Adrenal gland (tissue), 12 donors: ENCODE data around the gene RNF183. TPM values are rescaled to one million over a fixed set of nuclear protein-coding genes. Genes with fewer than 3 reads are reported as not detected.

Source experiments
- DNase-seq, 7 donors: peaks; one replicate each; pipeline ENCODE4 v3.0.0-alpha.2; 2019 to 2020
- H3K27ac ChIP-seq, 5 donors: fragments of 200-600 bp; sonication (generic) in 4 of 5; 1 replicate in 3 of 5; 2 replicates in 2 of 5; pipeline versions ENCODE4 v1.5.1 to v1.8.0; 2016 to 2020; ENCODE audit warnings: mild to moderate bottlenecking in 1 of 5
- H3K27me3 ChIP-seq: fragments of 200-600 bp; 2 replicates; pipeline ENCODE4 v1.8.0; 2021
- H3K36me3 ChIP-seq, 2 donors: fragments of 200-600 bp; replicated peaks in 1 of 2; 1 replicate in 1 of 2; 2 replicates in 1 of 2; pipeline versions ENCODE4 v1.5.1 to v1.8.0; 2018 to 2022
- H3K4me1 ChIP-seq, 2 donors: fragments of 200-600 bp; replicated peaks in 1 of 2; 1 replicate in 1 of 2; 2 replicates in 1 of 2; pipeline versions ENCODE4 v1.5.1 to v1.8.0; 2018 to 2021
- H3K4me3 ChIP-seq, 4 donors: fragments of 200-600 bp; sonication (generic) in 3 of 4; one replicate each; pipeline ENCODE4 v1.5.1; 2016 to 2018
- H3K9me3 ChIP-seq, 3 donors: fragments of 200-600 bp; sonication (generic) in 1 of 3; replicated peaks in 1 of 3; 1 replicate in 2 of 3; 2 replicates in 1 of 3; pipeline versions ENCODE4 v1.5.1 to v1.8.0; 2016 to 2021
- POLR2A ChIP-seq, 2 donors: fragments of 450-650 bp; IDR thresholded peaks; one replicate each; pipeline ENCODE4 v1.6.1; 2017; ENCODE audit warnings: antibody characterized with exemption in 2 of 2, mild to moderate bottlenecking in 2 of 2, moderate library complexity in 1 of 2
- WGBS, 4 donors: extraction: QIAGEN DNeasy Blood & Tissue Kit in 2 of 4; methylation state at CpG; one replicate each; pipeline versions ENCODE4 v1.1.5 to v1.1.7; 2013 to 2017; 5-methylcytosine and 5-hydroxymethylcytosine counted together
- intact Hi-C, 2 donors: fragments of 100-400 bp; cut with DNase I; formaldehyde crosslinking; loops; one replicate each; pipeline versions ENCODE4 v1.14.1 to v1.15.0; 2022 to 2023
- polyA plus RNA-seq, 3 donors: library from polyadenylated mRNA; stranded (reverse); fragments of 200-250 nt in 2 of 3; fragments of 350-450 nt in 1 of 3; fragmentation: Illumina TruSeq in 1 of 3; extraction: RNeasy Lipid Tissue Mini Kit (QIAGEN cat#74804) in 1 of 3; gene quantifications; one replicate each; pipeline ENCODE4 v1.2.3, GENCODE V29; 2013 to 2014
- total RNA-seq, 9 donors: library from RNA; depleted of rRNA in 4 of 9; stranded (reverse); fragments of >200 nt in 4 of 9; fragments of 120-200 nt in 1 of 9; fragmentation: NEBNext Ultra II Directional in 1 of 9; extraction: Animal tissue kit (Norgen Biotek cat#: 25700) in 1 of 9; gene quantifications; one replicate each; pipeline versions ENCODE4 v1.1.0 to v1.2.4, GENCODE V29; 2013 to 2023
- TF ChIP-seq, protein P1 (sequence below), 6 experiments: fragments of 450-650 bp in 4 of 6; fragments of 200-600 bp in 2 of 6; sonication (generic) in 1 of 6; IDR thresholded peaks; 1 replicate in 5 of 6; 2 replicates in 1 of 6; pipeline versions ENCODE4 v1.5.1 to v1.8.0; 2016 to 2021; ENCODE audit warnings: antibody characterized with exemption in 6 of 6, mild to moderate bottlenecking in 2 of 6, moderate library complexity in 1 of 6
- donor health status: healthy with polysubstance abuse.
- donor health status: Bipolar disorder and iron deficiency.
- donor health status: DM: yes; HTN: yes; CAD: no.
- donor health status: DM: no; HTN: no; CAD: no.
- donor health status: DM: no; HTN: no; CAD: no.
- donor health status: DM: yes; HTN: yes; CAD: no.

Gene RNF183
- total and polyA plus RNA-seq, 12 donors = 0.11 to 0.48 (median 0.26) TPM; not detected in 8

- TF ChIP-seq, protein P1, sequence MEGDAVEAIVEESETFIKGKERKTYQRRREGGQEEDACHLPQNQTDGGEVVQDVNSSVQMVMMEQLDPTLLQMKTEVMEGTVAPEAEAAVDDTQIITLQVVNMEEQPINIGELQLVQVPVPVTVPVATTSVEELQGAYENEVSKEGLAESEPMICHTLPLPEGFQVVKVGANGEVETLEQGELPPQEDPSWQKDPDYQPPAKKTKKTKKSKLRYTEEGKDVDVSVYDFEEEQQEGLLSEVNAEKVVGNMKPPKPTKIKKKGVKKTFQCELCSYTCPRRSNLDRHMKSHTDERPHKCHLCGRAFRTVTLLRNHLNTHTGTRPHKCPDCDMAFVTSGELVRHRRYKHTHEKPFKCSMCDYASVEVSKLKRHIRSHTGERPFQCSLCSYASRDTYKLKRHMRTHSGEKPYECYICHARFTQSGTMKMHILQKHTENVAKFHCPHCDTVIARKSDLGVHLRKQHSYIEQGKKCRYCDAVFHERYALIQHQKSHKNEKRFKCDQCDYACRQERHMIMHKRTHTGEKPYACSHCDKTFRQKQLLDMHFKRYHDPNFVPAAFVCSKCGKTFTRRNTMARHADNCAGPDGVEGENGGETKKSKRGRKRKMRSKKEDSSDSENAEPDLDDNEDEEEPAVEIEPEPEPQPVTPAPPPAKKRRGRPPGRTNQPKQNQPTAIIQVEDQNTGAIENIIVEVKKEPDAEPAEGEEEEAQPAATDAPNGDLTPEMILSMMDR (IDR thresholded peaks at IDR 0.05) = peak in 1 of 6 experiments; percentile 7
- no peak for TF ChIP-seq POLR2A (IDR thresholded peaks at IDR 0.05)
- intact Hi-C loops = no loop called here
- no peaks in the 10 kb centered on the region for H3K9me3 ChIP-seq
- peaks cover 0 to 17% of the 10 kb centered on the region in 2 donors for H3K36me3 ChIP-seq
- H3K4me1 ChIP-seq = no peaks in the 10 kb centered on the region
- H3K27me3 ChIP-seq = no peaks in the 10 kb centered on the region
- H3K4me3 ChIP-seq = no peak overlapping the region
- DNase-seq = peak in 1 of 7 donors; percentile 25
- WGBS, 4 donors = 69 to 89% (median 82%) methylated on average over 2 of the region's 2 CpGs
- H3K27ac ChIP-seq = no peak overlapping the region
These were observed 14.6 kb upstream of the RNF183 start for GRCh38 chr9:113317777-113318176.

- no peak overlapping the region for H3K27ac ChIP-seq
- H3K4me1 ChIP-seq = no peaks in the 10 kb centered on the region
- no peaks in the 10 kb centered on the region for H3K27me3 ChIP-seq
- H3K36me3 ChIP-seq = peaks cover 0 to 17% of the 10 kb centered on the region in 2 donors
- TF ChIP-seq, protein P1 (IDR thresholded peaks at IDR 0.05) = no peak
- no peak for TF ChIP-seq POLR2A (IDR thresholded peaks at IDR 0.05)
- no peaks in the 10 kb centered on the region for H3K9me3 ChIP-seq
- intact Hi-C loops = no loop called here
- WGBS, 4 donors = 92 to 100% (median 95%) methylated on average over 4 of the region's 4 CpGs
- no peak overlapping the region for H3K4me3 ChIP-seq
- DNase-seq = no peak
These were observed 12.9 kb upstream of the RNF183 start for GRCh38 chr9:113316030-113316429.

DNA sequence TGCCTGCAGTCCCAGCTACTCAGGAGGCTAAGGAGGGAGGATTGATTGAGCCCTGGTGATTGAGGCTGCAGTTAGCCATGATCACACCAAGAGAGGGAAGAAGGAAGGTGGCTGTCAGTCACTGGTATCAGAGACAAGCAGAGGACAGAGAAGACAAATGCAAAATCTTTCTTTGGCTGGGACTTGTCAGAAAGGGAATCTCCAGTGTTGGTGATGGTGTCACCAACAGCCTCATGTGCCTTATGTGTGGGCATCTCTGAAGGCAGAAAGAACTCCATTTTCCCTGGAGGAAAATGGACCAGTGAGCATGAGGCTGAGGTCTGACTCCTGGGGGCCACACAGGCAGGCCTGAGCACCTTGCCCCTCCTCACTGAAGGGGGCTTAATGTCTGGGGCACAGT is 12.1 kb upstream of the RNF183 start:
- Histone ChIP-seq H3K27ac (no peak overlapping the region), H3K36me3 (peaks cover 0 to 15% of the 10 kb centered on the region in 2 donors), H3K9me3 (no peaks in the 10 kb centered on the region), H3K4me3 (no peak overlapping the region), H3K4me1 (peaks cover 0 to 6% of the 10 kb centered on the region in 2 donors), H3K27me3 (no peaks in the 10 kb centered on the region)
- intact Hi-C loops = no loop called here
- TF ChIP-seq POLR2A (IDR thresholded peaks at IDR 0.05) = no peak
- TF ChIP-seq, protein P1 (IDR thresholded peaks at IDR 0.05) = no peak
- no peak for DNase-seq

DNA sequence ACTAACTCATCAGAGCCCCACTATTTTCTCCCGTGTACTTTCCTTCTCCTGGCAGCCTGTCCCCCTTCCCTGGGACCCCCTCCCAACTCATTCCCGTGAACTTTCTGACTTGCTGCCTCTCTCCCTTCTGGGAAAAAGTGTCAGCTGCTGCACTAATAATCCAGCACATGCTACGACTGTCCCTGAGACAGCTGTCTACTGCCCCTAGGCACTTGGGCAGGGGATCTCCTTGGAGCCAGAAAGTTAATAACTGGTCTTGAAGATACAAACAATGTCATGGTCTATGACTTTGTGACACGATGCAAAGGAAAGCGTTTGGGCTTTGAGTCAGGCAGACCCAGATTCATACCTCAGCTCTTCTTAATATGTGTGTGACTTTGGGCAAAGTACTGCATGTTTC is 10.1 kb upstream of the RNF183 start:
- no peak for TF ChIP-seq POLR2A (IDR thresholded peaks at IDR 0.05)
- TF ChIP-seq, protein P1 (IDR thresholded peaks at IDR 0.05) = no peak
- intact Hi-C loops = loop anchor here in 1 of 2 donors (5.0 kb wide), 1 partner anchor 94 kb away; no protein-coding TSS in a partner anchor
- Histone ChIP-seq H3K36me3 (peaks cover 0 to 11% of the 10 kb centered on the region in 2 donors), H3K4me1 (peaks cover 0 to 9% of the 10 kb centered on the region in 2 donors), H3K27me3 (no peaks in the 10 kb centered on the region), H3K4me3 (no peak overlapping the region), H3K9me3 (no peaks in the 10 kb centered on the region), H3K27ac (no peak overlapping the region)
- 81 to 87% (median 83%) methylated on average over 5 of the region's 5 CpGs for WGBS, 4 donors
- no peak for DNase-seq
